Liver (tissue), 3 donors: ENCODE measurements around the gene WTIP.
"Not testable (repeated sequence)": the region's sequence is repeated elsewhere in the genome, so short reads cannot be mapped to it uniquely, and the experiment has no call there.

Source experiments
- ATF3 ChIP-seq: IDR thresholded peaks from 2 replicates; pipeline ENCODE4 v1.6.1; 2016; ENCODE audit warnings: antibody characterized with exemption
- EGR1 ChIP-seq, 2 donors: IDR thresholded peaks; 2 replicates each; pipeline ENCODE4 v1.6.1; 2016 to 2018; ENCODE audit warnings: antibody characterized with exemption in 2 of 2, low read depth in 2 of 2
- GABPA ChIP-seq, 2 donors: IDR thresholded peaks in 1 of 2; conservative IDR thresholded peaks in 1 of 2; 2 replicates each; pipeline ENCODE4 v1.6.1; 2016; ENCODE audit warnings: antibody characterized with exemption in 2 of 2, mild to moderate bottlenecking in 1 of 2, moderate library complexity in 1 of 2
- HNF4A ChIP-seq, 2 donors: conservative IDR thresholded peaks; 2 replicates each; pipeline ENCODE4 v1.6.1; 2016; ENCODE audit warnings: antibody characterized with exemption in 2 of 2, mild to moderate bottlenecking in 2 of 2
- JUND ChIP-seq, 2 donors: IDR thresholded peaks; 2 replicates each; pipeline ENCODE4 v1.6.1; 2016; ENCODE audit warnings: antibody characterized with exemption in 2 of 2
- RAD21 ChIP-seq, 2 donors: IDR thresholded peaks; 2 replicates each; pipeline ENCODE4 v1.6.1; 2016; ENCODE audit warnings: antibody characterized with exemption in 2 of 2, mild to moderate bottlenecking in 2 of 2
- SP1 ChIP-seq: IDR thresholded peaks from 2 replicates; pipeline ENCODE4 v1.6.1; 2018; ENCODE audit warnings: antibody characterized with exemption, mild to moderate bottlenecking
- TAF1 ChIP-seq: conservative IDR thresholded peaks from 2 replicates; pipeline ENCODE4 v1.6.1; 2016; ENCODE audit warnings: antibody characterized with exemption, mild to moderate bottlenecking
- YY1 ChIP-seq: IDR thresholded peaks from 2 replicates; pipeline ENCODE4 v1.6.1; 2016; ENCODE audit warnings: antibody characterized with exemption, mild to moderate bottlenecking
- TF ChIP-seq, protein P1 (sequence below): IDR thresholded peaks from 2 replicates; pipeline ENCODE4 v1.6.1; 2016; ENCODE audit warnings: antibody characterized with exemption, mild to moderate bottlenecking
- TF ChIP-seq, protein P2 (sequence below): fragments of 150-350 bp; IDR thresholded peaks from 2 replicates; pipeline ENCODE4 v1.5.1; 2017; ENCODE audit warnings: improper control_type of control experiment, low read depth, low read length; ENCODE audit not compliant: missing input control
- donor health status: healthy.
- donor health status: healthy.

DNA sequence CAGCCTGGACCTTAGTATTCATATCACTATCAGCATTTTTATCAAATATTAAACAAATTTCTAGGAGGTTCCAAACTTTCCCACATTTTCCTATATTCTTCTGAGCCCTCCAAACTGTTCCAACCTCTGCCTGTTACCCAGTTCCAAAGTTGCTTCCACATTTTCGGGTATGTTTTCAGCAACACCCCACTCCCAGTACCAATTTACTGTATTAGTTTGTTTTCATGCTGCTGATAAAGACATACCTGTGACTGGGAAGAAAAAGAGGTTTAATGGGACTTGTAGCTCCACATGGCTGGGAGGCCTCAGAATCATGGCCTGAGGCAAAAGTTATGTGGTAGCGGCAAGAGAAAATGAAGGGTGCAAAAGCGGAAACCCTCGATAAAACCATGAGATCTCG is 29.3 kb downstream of the WTIP start:
- TF ChIP-seq, protein P1, sequence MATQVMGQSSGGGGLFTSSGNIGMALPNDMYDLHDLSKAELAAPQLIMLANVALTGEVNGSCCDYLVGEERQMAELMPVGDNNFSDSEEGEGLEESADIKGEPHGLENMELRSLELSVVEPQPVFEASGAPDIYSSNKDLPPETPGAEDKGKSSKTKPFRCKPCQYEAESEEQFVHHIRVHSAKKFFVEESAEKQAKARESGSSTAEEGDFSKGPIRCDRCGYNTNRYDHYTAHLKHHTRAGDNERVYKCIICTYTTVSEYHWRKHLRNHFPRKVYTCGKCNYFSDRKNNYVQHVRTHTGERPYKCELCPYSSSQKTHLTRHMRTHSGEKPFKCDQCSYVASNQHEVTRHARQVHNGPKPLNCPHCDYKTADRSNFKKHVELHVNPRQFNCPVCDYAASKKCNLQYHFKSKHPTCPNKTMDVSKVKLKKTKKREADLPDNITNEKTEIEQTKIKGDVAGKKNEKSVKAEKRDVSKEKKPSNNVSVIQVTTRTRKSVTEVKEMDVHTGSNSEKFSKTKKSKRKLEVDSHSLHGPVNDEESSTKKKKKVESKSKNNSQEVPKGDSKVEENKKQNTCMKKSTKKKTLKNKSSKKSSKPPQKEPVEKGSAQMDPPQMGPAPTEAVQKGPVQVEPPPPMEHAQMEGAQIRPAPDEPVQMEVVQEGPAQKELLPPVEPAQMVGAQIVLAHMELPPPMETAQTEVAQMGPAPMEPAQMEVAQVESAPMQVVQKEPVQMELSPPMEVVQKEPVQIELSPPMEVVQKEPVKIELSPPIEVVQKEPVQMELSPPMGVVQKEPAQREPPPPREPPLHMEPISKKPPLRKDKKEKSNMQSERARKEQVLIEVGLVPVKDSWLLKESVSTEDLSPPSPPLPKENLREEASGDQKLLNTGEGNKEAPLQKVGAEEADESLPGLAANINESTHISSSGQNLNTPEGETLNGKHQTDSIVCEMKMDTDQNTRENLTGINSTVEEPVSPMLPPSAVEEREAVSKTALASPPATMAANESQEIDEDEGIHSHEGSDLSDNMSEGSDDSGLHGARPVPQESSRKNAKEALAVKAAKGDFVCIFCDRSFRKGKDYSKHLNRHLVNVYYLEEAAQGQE, result not testable (repeated sequence)
- not testable (repeated sequence) for TF ChIP-seq YY1; JUND (IDR thresholded peaks at IDR 0.05); SP1; RAD21 (IDR thresholded peaks at IDR 0.05); GABPA (IDR thresholded peaks at IDR 0.05 in 1 of 2, conservative IDR thresholded peaks at IDR 0.05 in 1 of 2); ATF3; HNF4A (conservative IDR thresholded peaks at IDR 0.05); EGR1 (IDR thresholded peaks at IDR 0.05; ENCODE audit: low read depth in 2 of 2); TAF1
- TF ChIP-seq, protein P2, sequence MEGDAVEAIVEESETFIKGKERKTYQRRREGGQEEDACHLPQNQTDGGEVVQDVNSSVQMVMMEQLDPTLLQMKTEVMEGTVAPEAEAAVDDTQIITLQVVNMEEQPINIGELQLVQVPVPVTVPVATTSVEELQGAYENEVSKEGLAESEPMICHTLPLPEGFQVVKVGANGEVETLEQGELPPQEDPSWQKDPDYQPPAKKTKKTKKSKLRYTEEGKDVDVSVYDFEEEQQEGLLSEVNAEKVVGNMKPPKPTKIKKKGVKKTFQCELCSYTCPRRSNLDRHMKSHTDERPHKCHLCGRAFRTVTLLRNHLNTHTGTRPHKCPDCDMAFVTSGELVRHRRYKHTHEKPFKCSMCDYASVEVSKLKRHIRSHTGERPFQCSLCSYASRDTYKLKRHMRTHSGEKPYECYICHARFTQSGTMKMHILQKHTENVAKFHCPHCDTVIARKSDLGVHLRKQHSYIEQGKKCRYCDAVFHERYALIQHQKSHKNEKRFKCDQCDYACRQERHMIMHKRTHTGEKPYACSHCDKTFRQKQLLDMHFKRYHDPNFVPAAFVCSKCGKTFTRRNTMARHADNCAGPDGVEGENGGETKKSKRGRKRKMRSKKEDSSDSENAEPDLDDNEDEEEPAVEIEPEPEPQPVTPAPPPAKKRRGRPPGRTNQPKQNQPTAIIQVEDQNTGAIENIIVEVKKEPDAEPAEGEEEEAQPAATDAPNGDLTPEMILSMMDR, result not testable (repeated sequence)
